ENCODE measurements around the gene CISD1.

- TF ChIP-seq CTCF (IDR thresholded peaks at IDR 0.05; ENCODE audit: poor library complexity, severe bottlenecking), result no peak
- TF ChIP-seq RAD21 (conservative IDR thresholded peaks at IDR 0.05), result no peak
- TF ChIP-seq EZH2 (IDR thresholded peaks at IDR 0.05; ENCODE audit: borderline replicate concordance, insufficient read depth, low read length, poor library complexity, severe bottlenecking), result no peak
- TF ChIP-seq MXI1 (conservative IDR thresholded peaks at IDR 0.05; ENCODE audit: poor library complexity, severe bottlenecking), result no peak
- no peak for TF ChIP-seq POLR2AphosphoS5 (IDR thresholded peaks at IDR 0.05)
- no peak for TF ChIP-seq TAF1 (IDR thresholded peaks at IDR 0.05; ENCODE audit: low read depth)
- no peak for TF ChIP-seq REST (IDR thresholded peaks at IDR 0.05; ENCODE audit: borderline replicate concordance)
- no peak for TF ChIP-seq SMC3 (conservative IDR thresholded peaks at IDR 0.05; ENCODE audit: poor library complexity)
These were observed 6.2 kb upstream of the CISD1 start for GRCh38 chr10:58262766-58263165.

Data from neural cell (in vitro differentiated cells).